Stimulated activated CD4-positive, alpha-beta T cell treated with anti-CD3 and anti-CD28 coated beads, Interleukin-15, amount 100 ng/mL, for 48 hours (primary cell): ENCODE measurements around the gene SHANK3.

Source experiments
- DNase-seq, 2 donors: peaks; one replicate each; pipeline ENCODE4 v3.0.0-alpha.2; 2020; ENCODE audit warnings: low read depth in 2 of 2

The SHANK3 gene

DNA sequence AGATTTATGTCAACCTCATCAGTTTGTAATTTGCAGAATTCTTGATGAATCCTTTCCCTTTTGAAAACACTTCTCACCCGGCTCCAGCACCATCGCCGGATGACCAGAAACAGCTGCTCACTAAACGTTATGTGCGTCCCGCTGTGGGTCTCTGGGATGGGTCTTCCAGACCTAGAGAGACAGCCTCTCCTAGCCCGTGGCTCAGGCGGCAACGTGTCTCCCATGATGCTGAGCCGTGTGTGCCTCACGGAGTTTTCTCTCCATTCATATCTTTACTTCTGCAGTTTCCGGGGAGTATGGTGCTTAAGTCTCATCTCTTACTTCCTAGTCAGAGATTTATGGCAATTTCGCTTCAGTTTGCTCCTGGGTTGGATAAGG, 40.4 kb downstream of the SHANK3 start:
- DNase-seq, result no peak

DNA sequence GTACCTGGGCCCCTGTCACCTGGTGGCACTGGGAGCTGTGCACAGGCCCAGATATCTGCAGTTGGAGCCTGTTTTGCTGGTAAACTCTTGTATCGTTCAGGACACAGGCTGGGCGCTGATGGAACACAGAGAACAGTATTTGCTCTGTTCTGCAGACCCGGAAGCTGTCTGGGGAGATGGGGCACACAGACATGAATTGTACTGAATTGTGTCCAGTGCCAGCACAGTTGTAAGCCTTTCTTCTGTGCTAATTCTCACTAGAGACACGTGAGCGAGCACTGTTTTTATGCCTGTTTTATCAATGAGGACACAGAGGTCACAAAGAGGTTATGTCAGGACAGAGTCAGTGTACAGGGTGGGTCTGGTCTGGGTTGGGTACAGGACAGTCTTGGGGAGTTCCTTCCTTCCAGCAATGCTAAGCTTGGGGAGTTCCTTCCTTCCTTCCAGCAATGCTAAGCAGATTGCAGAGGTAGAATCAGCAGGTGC, 41.0 kb downstream of the SHANK3 start:
- no peak for DNase-seq

DNA sequence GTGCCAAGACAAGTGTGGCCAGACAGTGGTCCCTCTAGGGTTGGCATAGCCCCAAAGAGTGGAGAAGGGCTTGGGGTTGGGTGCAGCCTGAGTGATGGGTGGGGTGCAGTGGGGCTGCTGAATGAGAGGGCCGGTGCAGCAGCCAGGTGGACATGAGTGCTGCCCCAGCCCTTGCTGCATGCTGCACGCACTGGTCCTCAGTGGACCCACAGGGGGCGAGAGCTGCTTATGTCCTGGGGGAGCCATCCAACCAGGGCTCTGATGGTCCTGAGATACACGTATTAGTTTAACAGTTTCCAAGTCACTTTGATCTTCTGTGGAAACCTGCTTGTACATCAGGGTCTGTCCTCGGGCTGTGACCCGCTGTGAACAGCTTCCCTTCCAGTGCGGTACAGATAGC, 41.5 kb downstream of the SHANK3 start:
- DNase-seq, result no peak

DNA sequence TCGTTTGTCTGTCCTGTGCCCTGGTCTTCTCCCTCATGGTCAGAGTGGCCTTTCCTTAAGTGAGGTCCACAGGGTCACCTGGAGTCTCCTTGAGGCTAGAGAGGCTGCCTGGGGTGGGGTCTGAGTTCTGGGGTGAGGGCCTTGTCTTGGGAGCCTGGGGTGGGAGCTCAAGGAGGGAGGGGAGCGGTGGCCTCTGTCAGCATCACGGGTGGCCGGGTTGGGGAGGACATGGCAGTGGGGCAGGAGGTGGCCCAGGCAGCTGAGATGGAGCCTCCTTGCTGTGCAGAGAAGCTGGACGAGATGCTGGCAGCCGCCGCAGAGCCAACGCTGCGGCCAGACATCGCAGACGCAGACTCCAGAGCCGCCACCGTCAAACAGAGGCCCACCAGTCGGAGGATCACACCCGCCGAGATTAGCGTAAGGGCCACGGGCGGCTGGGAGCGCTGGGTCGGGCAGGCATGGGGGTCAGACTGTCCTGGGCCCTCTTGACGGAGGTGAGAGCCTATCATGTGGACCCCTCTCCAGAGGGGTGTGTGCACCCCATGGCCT, 42.1 kb downstream of the SHANK3 start:
- no peak for DNase-seq

DNA sequence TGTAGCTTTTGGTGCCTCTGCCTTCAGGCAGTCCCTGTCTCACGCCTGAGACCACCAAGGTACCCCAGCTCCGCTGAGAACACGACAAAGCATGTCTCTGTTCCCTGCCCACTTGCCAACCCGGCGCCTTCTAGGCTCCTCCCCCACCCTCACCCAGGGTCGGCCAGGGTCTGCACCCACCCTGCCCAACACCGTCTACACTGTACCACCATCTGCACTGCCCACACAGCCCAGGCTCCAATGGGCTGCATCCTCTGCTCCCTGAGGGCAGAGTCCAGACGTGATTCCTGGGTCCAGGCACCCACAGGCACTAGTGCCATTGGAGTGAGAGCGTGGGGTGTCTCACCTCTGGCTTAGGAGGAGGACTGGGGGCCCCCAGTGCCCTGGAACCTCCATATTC, 42.6 kb downstream of the SHANK3 start:
- DNase-seq, result no peak

DNA sequence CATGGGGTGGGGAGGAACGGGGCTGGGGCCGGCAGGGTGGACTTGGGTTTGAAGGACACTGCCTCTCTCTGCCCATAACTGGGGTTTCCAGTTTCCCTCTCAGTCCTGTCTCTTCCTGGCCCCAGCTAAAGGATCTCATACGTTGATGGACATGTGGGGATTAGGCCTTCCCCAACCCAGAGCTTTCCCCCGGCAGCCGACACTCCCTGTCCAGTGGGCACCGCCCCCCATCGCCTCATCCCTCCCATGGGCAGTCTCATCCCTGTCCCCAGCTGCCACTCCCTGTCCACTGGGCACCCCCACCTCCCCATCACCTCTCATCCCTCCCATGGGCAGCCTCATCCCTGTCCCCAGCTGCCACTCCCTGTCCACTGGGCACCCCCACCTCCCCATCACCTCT, 43.2 kb downstream of the SHANK3 start:
- no peak for DNase-seq

DNA sequence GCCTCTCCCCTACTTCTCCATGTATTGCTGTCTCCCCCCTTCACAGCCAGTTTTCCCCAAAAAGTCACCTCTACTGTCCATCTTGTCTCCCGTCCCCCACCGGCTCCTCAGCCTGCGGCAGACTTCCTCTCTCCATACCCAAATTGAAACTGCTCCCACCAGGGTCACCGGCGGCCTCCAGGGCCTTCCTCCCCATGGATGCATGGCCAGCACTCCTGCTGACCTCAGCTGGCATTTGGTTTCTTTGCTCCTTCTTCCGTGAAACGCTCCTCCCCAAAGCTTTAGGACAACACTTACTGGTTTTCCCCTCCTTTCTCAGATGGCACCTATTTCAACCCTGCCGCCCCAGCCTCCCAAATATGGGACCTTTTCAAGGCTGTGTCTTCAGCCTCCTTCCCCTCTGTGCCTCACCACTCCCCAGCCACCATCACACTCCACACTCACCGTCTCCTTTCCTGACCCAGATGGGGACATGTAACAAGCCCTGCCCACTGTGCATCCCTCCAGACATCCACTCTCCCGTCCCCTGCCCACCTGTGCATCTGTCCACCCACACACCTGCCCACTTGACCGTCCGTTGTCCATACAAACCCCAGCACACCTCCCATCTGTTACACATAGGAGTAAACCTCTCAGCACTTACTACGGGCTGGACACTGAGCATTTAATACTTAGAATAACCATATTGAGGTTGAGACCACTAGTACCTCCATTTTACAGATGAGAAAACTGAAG, 43.8 kb downstream of the SHANK3 start:
- no peak for DNase-seq

DNA sequence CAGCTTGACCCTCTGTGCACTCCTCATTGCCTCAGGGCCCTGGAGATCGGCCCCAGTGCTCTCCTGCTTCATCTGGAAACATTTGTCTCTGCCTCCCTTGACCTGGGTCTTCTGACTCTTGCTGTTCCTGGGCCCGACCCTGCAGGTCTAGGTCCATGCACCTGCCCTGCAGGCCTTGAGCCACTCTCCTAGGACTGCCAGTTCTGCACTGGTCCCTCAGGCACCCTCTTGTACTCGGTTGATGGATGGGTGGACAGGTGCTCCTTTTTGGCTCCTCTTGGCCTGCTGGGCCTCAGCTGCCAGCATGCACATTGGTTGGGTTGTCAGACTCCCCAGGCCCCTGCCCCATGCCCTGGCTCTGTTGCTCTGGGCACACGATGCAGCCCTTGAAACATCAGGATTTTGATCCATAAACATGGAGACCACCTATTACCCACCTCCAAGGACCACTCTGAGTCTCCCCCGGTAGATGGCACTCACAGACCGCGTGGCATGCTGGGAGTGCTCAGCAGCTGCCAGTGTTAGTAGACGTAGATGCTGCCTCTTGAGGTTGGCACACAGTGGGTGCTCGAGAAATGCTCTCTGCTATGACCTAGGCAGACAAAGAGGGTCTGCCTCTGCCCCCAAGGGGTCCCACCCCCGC, 45.2 kb downstream of the SHANK3 start:
- DNase-seq, result no peak

DNA sequence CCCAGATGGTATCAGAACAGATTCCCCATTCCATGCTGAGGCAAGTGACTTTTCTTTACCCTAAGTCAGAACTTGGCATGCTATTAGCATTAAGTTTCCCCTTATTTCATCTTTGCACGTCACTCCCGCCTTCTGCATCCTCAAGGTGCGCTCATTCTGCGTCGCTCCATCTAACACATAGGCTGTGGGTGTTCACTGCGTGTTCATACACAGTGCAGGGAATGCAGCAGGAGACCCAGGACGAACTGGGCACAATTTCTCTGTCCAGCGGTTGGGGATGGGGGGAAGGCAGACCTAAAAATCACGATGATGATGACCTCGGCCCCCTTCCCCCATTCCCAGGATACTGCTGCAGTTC, 45.7 kb downstream of the SHANK3 start:
- no peak for DNase-seq

DNA sequence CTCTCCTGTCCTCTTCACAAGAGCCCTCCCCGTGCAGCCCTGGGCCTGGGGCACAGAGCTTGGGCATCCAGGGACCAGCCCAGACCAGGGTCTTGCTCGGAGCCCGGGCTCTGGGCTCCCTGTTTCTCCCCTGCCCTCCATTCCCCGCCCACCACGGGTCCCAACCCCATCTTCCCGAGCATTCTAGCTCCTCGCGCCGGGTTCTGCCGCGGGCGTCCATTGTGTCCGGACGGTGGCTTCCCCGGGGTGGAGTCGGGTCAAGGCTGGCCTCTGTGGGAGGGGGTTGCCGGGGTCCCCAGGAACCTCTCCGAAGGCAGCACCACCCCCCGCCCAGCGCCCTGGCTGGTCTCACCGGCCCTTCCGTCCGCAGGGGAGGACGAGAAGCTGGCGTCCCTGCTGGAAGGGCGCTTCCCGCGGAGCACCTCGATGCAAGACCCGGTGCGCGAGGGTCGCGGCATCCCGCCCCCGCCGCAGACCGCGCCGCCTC, 47.2 kb downstream of the SHANK3 start:
- DNase-seq, result no peak

DNA sequence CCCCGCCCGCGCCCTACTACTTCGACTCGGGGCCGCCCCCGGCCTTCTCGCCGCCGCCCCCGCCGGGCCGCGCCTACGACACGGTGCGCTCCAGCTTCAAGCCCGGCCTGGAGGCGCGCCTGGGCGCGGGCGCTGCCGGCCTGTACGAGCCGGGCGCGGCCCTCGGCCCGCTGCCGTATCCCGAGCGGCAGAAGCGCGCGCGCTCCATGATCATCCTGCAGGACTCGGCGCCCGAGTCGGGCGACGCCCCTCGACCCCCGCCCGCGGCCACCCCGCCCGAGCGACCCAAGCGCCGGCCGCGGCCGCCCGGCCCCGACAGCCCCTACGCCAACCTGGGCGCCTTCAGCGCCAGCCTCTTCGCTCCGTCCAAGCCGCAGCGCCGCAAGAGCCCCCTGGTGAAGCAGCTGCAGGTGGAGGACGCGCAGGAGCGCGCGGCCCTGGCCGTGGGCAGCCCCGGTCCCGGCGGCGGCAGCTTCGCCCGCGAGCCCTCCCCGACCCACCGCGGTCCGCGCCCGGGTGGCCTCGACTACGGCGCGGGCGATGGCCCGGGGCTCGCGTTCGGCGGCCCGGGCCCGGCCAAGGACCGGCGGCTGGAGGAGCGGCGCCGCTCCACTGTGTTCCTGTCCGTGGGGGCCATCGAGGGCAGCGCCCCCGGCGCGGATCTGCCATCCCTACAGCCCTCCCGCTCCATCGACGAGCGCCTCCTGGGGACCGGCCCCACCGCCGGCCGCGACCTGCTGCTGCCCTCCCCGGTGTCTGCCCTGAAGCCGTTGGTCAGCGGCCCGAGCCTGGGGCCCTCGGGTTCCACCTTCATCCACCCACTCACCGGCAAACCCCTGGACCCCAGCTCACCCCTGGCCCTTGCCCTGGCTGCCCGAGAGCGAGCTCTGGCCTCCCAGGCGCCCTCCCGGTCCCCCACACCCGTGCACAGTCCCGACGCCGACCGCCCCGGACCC, 48.0 kb downstream of the SHANK3 start:
- no peak for DNase-seq

DNA sequence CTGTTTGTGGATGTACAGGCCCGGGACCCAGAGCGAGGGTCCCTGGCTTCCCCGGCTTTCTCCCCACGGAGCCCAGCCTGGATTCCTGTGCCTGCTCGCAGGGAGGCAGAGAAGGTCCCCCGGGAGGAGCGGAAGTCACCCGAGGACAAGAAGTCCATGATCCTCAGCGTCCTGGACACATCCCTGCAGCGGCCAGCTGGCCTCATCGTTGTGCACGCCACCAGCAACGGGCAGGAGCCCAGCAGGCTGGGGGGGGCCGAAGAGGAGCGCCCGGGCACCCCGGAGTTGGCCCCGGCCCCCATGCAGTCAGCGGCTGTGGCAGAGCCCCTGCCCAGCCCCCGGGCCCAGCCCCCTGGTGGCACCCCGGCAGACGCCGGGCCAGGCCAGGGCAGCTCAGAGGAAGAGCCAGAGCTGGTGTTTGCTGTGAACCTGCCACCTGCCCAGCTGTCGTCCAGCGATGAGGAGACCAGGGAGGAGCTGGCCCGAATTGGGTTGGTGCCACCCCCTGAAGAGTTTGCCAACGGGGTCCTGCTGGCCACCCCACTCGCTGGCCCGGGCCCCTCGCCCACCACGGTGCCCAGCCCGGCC, 48.7 kb downstream of the SHANK3 start:
- no peak for DNase-seq

DNA sequence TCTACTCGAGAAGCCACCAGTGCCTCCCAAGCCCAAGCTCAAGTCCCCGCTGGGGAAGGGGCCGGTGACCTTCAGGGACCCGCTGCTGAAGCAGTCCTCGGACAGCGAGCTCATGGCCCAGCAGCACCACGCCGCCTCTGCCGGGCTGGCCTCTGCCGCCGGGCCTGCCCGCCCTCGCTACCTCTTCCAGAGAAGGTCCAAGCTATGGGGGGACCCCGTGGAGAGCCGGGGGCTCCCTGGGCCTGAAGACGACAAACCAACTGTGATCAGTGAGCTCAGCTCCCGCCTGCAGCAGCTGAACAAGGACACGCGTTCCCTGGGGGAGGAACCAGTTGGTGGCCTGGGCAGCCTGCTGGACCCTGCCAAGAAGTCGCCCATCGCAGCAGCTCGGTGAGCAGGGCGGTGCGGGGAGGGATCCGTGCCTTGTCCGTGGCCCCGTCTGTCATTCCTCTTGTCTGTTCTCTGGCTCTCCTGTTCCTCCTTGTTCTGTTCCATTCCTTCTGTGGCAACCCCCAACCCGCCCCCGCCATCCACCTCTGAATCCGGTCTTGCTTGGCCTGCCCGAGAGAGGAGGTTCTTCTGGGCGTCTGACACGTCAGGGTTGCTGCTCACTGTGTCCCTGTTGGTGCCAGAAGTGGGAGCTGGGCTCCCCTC, 49.6 kb downstream of the SHANK3 start:
- no peak for DNase-seq
